Activated CD8-positive, alpha-beta memory T cell treated with anti-CD3 and anti-CD28 coated beads, Interleukin-2, amount 10 ng/mL, durations not matched to agents 7 days and 5 days (primary cell): Measurements from ENCODE around the gene TMEM198. TPM values are rescaled to one million over a fixed set of nuclear protein-coding genes. Genes with fewer than 3 reads are reported as not detected.
A peak's percentile ranks its signal among the peaks of the same experiment; 100 is the strongest.

ENCODE experiments used
- ATAC-seq: fragments of 150-1000 bp; cut with Tn5 transposase; one replicate; pipeline ENCODE4 v1.10.0; 2021; ENCODE audit warnings: moderate library complexity
- CTCF ChIA-PET: fragments of 350-600 bp; sonication (Branson Sonifier 250); formaldehyde crosslinking; loops from one replicate; lab custom pipeline; 2021; ENCODE audit warnings: antibody characterized with exemption; lab: Charles Lee
- DNase-seq: peaks from one replicate; pipeline ENCODE4 v3.0.0-alpha.2; 2020
- H3K27ac Mint-ChIP-seq: one replicate; pipeline ENCODE4 v1.8.0; 2021; ENCODE audit warnings: mild to moderate bottlenecking, mixed read lengths
- H3K27me3 Mint-ChIP-seq: one replicate; pipeline ENCODE4 v1.8.0; 2021; ENCODE audit warnings: mixed read lengths
- H3K36me3 Mint-ChIP-seq: one replicate; pipeline ENCODE4 v1.8.0; 2021; ENCODE audit warnings: mild to moderate bottlenecking, mixed read lengths
- H3K4me1 Mint-ChIP-seq: one replicate; pipeline ENCODE4 v1.8.0; 2021; ENCODE audit warnings: mixed read lengths
- H3K4me3 Mint-ChIP-seq: one replicate; pipeline ENCODE4 v1.8.0; 2021; ENCODE audit warnings: mild to moderate bottlenecking, moderate library complexity, mixed read lengths
- H3K9me3 Mint-ChIP-seq: one replicate; pipeline ENCODE4 v1.8.0; 2022; ENCODE audit warnings: low read depth, mixed read lengths
- total RNA-seq, 2 experiments: library from RNA; stranded (reverse); gene quantifications; one replicate each; pipeline ENCODE4 v1.2.3, GENCODE V29; 2021

TMEM198 gene
- total RNA-seq, 2 experiments from 2014 or later, result 1.8 to 2.8 TPM

DNA sequence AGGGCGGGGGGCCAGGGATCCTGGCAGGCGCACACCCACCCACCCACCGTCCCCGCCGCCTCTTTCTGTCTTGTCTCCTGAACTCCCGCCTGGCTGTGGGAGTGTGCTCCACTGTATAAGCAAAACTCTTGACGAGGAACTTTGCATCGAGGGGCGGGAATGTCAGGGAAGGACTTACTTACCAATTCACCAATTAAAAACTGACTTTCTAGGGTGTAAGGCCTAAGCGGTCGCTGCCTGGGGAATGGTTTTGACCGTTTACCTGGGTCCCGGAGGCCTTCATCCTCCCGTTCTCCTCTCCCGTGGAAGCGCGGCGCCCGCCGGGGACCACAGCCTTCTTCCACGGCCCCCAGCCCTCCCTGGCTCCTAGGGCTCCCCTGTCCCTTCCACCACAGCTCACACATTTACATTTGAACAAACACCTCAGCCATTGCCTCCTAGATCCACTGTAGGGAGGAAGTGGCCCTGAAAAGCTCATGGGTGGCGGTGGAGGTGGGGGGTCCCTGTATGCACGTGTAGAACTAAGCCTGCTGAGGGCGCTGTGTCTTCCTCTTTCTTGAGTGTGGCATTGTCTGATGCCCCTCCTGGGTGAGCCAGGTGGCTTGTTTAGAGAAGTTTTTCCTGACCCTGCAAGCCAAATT, 20.7 kb upstream of the TMEM198 start:
- no peak for DNase-seq
- Mint-ChIP-seq H3K4me1 (peaks cover 4% of the 10 kb centered on the region), H3K4me3 (no peak overlapping the region), H3K36me3 (no peaks in the 10 kb centered on the region), H3K27me3 (peaks cover 79% of the 10 kb centered on the region), H3K27ac (no peak overlapping the region), H3K9me3 (no peaks in the 10 kb centered on the region)
- ATAC-seq, result no peak
- CTCF ChIA-PET, result interaction anchor here (1.2 to 2.3 kb wide), 5 partner anchors 18 to 121 kb away, joined by 4 to 12 read pairs (median 5); no protein-coding TSS in a partner anchor

- no peak for ATAC-seq
- H3K9me3 Mint-ChIP-seq, result no peaks in the 10 kb centered on the region
- CTCF ChIA-PET, result interaction anchor here (0.7 to 9.0 kb wide), 5 partner anchors 15 to 95 kb away, joined by 3 to 85 read pairs (median 5); partner anchors contain the start of genes CHPF and TMEM198
Observed at GRCh38 chr2:219524817-219525216, 19.0 kb upstream of the TMEM198 start.

GRCh38 chr2:219525533-219526232, 18.1 kb upstream of the TMEM198 start:
- DNase-seq, result no peak
- Mint-ChIP-seq H3K4me3 (no peak overlapping the region), H3K27me3 (peaks cover 85% of the 10 kb centered on the region), H3K27ac (no peak overlapping the region), H3K9me3 (no peaks in the 10 kb centered on the region), H3K36me3 (no peaks in the 10 kb centered on the region), H3K4me1 (peaks cover 4% of the 10 kb centered on the region)
- ATAC-seq, result no peak
- CTCF ChIA-PET, result interaction anchor here (1.1 to 9.6 kb wide), 6 partner anchors 15 to 63 kb away, joined by 3 to 149 read pairs (median 6); partner anchors contain the start of genes CHPF, GMPPA and TMEM198

More at GRCh38 chr2:219524817-219525216, 19.0 kb upstream of the TMEM198 start:
- Mint-ChIP-seq H3K27me3 (peaks cover 84% of the 10 kb centered on the region), H3K27ac (no peak overlapping the region), H3K4me1 (peaks cover 4% of the 10 kb centered on the region), H3K4me3 (no peak overlapping the region), H3K36me3 (no peaks in the 10 kb centered on the region)
- no peak for DNase-seq

DNA sequence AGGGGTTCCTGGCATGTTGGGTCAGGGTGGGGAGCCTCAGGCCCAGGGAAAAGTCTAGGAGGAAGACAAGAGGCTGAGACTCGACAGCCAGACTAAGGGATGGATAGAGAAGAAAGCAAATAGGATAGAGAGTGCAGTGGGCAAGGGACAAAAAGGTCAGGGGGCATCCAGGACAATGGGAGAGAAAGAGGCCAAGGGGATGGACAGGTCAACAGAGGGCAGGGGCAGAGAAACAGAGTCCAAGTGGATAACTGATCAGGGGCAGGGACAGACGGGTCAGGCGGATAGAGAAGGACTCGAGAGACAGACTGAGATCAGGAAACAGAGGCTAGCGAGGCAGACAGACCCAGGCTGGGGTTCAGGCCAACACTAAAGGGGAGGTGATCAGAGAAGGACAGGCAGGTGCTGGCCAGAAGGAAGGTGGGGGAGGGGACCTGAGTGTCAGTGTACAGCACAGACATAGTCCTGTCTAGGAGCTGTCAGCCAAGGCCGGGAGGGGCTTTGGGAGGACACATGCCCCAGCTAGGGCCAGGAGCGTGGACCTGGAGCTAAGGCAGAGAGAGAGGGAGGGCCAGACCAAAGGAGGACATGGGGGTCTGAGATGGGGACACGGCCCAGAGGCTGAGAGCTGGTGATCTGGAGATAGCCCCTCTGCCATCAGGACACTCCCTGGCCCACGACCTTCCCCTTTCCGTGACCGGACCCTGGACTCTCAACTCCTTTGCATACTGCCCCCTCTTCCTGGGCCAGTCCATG, 17.3 kb upstream of the TMEM198 start:
- no peak overlapping the region for H3K4me3 Mint-ChIP-seq
- CTCF ChIA-PET, result interaction anchor here (1.1 to 9.6 kb wide), 8 partner anchors 11 to 125 kb away, joined by 3 to 149 read pairs (median 11); partner anchors contain the start of genes ASIC4, CHPF, GMPPA and TMEM198

DNA sequence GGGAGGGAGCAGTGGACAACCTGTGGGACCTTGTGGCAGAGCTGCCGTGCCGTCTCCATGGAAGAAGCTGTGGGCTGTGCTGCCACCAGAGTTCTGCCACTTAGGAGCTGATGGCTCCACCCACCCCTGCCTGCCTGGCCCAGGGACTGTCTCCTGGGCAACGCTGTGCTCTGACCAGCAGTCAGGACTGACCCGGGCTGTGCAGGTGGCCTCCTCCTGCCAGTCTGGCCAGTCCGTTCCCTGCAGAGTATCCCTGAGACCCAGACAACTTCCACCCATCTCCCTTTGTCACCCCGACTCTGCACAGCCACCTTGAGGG, 16.8 kb upstream of the TMEM198 start:
- no peaks in the 10 kb centered on the region for H3K9me3 Mint-ChIP-seq
- H3K4me3 Mint-ChIP-seq, result no peak overlapping the region
- peaks cover 74% of the 10 kb centered on the region for H3K27me3 Mint-ChIP-seq
- CTCF ChIA-PET, result interaction anchor here (1.3 to 9.6 kb wide), 11 partner anchors 9 to 126 kb away, joined by 3 to 149 read pairs (median 8); partner anchors contain the start of genes ASIC4, CHPF, GMPPA and TMEM198
- H3K36me3 Mint-ChIP-seq, result no peaks in the 10 kb centered on the region
- H3K4me1 Mint-ChIP-seq, result peaks cover 1% of the 10 kb centered on the region
- ATAC-seq (no peak), DNase-seq (no peak)
- no peak overlapping the region for H3K27ac Mint-ChIP-seq

More for the DNA sequence above, 17.3 kb upstream of the TMEM198 start:
- H3K27me3 Mint-ChIP-seq, result peaks cover 79% of the 10 kb centered on the region
- no peak for ATAC-seq
- H3K27ac Mint-ChIP-seq, result no peak overlapping the region
- no peaks in the 10 kb centered on the region for H3K36me3 Mint-ChIP-seq
- DNase-seq, result no peak
- H3K4me1 Mint-ChIP-seq, result peaks cover 4% of the 10 kb centered on the region
- H3K9me3 Mint-ChIP-seq, result no peaks in the 10 kb centered on the region

GRCh38 chr2:219527472-219527871, 16.4 kb upstream of the TMEM198 start:
- CTCF ChIA-PET, result interaction anchor here (0.8 to 9.6 kb wide), 14 partner anchors 9 to 126 kb away, joined by 3 to 149 read pairs (median 4); partner anchors contain the start of genes ASIC4, CHPF, GMPPA and TMEM198
- DNase-seq (no peak), ATAC-seq (no peak)
- Mint-ChIP-seq H3K27me3 (peaks cover 72% of the 10 kb centered on the region), H3K4me3 (no peak overlapping the region), H3K4me1 (no peaks in the 10 kb centered on the region), H3K27ac (no peak overlapping the region), H3K9me3 (no peaks in the 10 kb centered on the region), H3K36me3 (no peaks in the 10 kb centered on the region)

DNA sequence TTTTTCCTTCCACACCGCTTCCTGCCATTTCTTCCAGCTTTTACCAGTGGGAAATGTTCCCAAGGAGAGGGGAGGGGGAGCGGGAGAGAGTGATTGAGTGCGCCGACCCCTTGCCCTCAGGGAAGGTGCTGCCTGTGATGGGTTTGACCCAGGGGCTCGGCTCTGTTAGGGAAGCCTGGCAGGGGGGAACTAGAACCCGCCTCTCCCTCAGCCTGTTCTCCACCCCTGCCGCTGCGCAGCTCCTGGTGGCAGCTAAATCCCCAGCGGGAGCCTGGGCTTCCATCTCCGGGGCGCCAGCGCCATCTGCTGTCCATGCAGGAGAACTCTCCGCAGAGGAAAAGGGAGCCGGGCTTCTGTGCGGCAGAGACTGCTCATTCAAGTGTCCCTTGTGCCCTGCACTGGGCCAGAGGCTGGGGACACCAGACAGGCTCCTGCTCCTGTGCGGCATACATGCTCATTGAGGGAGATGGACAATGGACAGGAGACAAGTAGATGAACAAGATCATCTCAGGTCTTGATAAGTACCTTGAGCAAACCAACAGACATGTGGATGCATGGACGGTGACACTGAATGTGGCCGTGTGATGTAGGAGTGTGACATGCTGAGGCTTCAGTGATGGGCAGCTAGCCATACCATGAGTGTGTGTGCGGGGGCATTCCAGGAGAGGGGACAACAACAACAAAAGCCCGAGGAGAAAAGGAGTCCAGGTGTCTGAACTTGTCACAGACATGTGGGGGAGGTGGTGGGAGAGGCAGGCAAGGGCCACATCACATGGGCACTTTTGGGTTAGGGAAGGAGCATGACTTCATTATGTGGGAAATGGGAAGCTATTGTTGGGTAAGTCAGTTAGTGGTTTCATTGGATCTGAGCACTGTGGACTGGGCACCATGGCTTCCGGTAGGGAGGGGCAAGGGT, 13.5 kb upstream of the TMEM198 start:
- no peak overlapping the region for H3K27ac Mint-ChIP-seq
- DNase-seq (peak; percentile 86), ATAC-seq (peak; percentile 91)
- no peaks in the 10 kb centered on the region for H3K36me3 Mint-ChIP-seq
- H3K9me3 Mint-ChIP-seq, result no peaks in the 10 kb centered on the region
- no peaks in the 10 kb centered on the region for H3K4me1 Mint-ChIP-seq
- H3K4me3 Mint-ChIP-seq, result no peak overlapping the region
- H3K27me3 Mint-ChIP-seq, result peaks cover 46% of the 10 kb centered on the region
- CTCF ChIA-PET, result interaction anchor here (0.6 to 9.6 kb wide), 36 partner anchors 9 to 375 kb away, joined by 3 to 149 read pairs (median 6); partner anchors contain the start of genes ASIC4, CHPF, DNPEP and GMPPA

- Mint-ChIP-seq H3K27me3 (peaks cover 32% of the 10 kb centered on the region), H3K4me3 (no peak overlapping the region), H3K27ac (no peak overlapping the region), H3K36me3 (no peaks in the 10 kb centered on the region), H3K4me1 (no peaks in the 10 kb centered on the region), H3K9me3 (no peaks in the 10 kb centered on the region)
- CTCF ChIA-PET, result interaction anchor here (1.1 to 9.6 kb wide), 9 partner anchors 11 to 131 kb away, joined by 3 to 149 read pairs (median 23); partner anchors contain the start of genes CHPF, GMPPA and TMEM198
- ATAC-seq (no peak), DNase-seq (no peak)
Observed at GRCh38 chr2:219531639-219532377, 12.0 kb upstream of the TMEM198 start.

- Mint-ChIP-seq H3K36me3 (no peaks in the 10 kb centered on the region), H3K4me1 (no peaks in the 10 kb centered on the region), H3K27ac (no peak overlapping the region), H3K4me3 (no peak overlapping the region), H3K27me3 (peaks cover 28% of the 10 kb centered on the region), H3K9me3 (no peaks in the 10 kb centered on the region)
- CTCF ChIA-PET, result interaction anchor here (4.4 to 9.6 kb wide), 4 partner anchors 10 to 131 kb away, joined by 23 to 149 read pairs (median 98); partner anchors contain the start of genes CHPF, GMPPA and TMEM198
- ATAC-seq (no peak), DNase-seq (no peak)
Observed at GRCh38 chr2:219532378-219532649, 11.5 kb upstream of the TMEM198 start.

DNA sequence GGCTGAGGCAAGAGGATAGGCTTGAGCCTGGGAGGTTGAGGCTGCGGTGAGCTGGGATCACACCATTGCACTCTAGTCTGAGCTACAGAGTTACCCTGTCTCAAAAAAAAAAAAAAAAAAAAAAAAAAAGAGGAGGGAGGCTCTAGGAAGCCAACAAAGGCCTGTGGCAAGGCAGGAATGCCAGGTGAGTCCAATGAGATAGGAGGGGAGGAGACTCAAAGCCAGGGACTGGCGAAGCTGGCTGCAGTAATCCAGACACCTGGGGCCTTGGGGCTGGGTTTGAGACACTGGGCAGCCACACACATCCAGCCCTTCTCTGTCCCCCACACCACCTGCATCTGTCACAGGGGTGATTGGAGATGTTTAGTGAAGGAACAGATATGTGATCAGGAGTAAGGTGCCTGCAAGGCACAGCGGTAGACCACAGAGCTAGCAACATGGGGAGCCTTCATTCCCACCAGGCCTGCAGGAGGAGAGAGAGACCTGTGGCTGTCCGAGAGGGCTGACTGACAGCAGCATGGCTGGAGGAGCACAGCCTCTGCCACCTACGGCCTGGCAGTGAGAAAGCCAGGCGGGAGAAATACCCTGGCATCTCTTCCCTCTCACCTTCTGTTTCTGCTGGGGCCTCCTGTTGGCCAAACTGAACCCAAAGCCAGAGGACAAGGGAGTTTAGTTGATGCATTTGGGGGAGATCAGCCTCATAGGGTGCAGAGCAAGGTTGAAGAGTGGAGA, 9.7 kb upstream of the TMEM198 start:
- Mint-ChIP-seq H3K36me3 (peaks cover 2% of the 10 kb centered on the region), H3K27ac (no peak overlapping the region), H3K4me3 (no peak overlapping the region), H3K27me3 (peaks cover 18% of the 10 kb centered on the region), H3K4me1 (no peaks in the 10 kb centered on the region), H3K9me3 (no peaks in the 10 kb centered on the region)
- DNase-seq (no peak), ATAC-seq (no peak)
- CTCF ChIA-PET, result interaction anchor here (0.7 to 9.6 kb wide), 3 partner anchors 8 to 519 kb away, joined by 3 to 149 read pairs (median 85); partner anchors contain the start of genes CHPF, GMPPA and TMEM198

DNA sequence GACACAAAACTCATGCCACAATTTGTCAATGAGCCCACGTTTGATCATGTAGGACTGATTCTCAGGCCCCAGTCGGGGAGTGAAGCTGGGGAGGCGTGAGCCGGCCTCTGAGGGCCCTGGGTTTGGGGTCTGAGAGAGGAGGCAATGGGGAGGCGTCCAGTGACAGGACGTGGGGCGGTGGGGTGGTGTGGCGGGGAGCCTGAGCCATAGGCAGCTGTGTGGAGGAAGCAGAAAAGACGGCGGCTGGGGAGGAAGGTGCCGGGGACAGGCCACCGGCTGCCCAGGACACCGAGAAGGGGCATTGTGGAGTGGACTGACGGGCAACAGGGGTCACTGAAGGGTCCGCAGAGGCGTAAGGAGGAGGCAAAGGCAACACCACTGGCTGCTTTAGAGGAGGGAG, 7.4 kb upstream of the TMEM198 start:
- CTCF ChIA-PET, result interaction anchor here (0.9 to 2.1 kb wide), 3 partner anchors 9 to 133 kb away, joined by 3 to 8 read pairs (median 3); partner anchors contain the start of gene STK11IP
- no peak overlapping the region for H3K27ac Mint-ChIP-seq
- H3K36me3 Mint-ChIP-seq, result peaks cover 2% of the 10 kb centered on the region
- DNase-seq, result no peak
- H3K9me3 Mint-ChIP-seq, result no peaks in the 10 kb centered on the region
- ATAC-seq, result no peak
- no peaks in the 10 kb centered on the region for H3K27me3 Mint-ChIP-seq
- H3K4me3 Mint-ChIP-seq, result no peak overlapping the region
- H3K4me1 Mint-ChIP-seq, result peaks cover 4% of the 10 kb centered on the region
